RWPE2 (cell line): ENCODE data around the gene RAB3B.

Experiments
- ATAC-seq: fragments of 200-7000 bp; cut with Tn5 transposase; 3 replicates; pipeline ENCODE4 v1.9.1; 2021; ENCODE audit warnings: low read depth
- DNase-seq: peaks from one replicate; pipeline ENCODE4 v3.0.0-alpha.2; 2020; ENCODE audit warnings: low spot score
- H3K27ac ChIP-seq: fragments of 450-650 bp; 2 replicates; pipeline ENCODE4 v1.5.1; 2017; ENCODE audit warnings: mild to moderate bottlenecking; ENCODE audit not compliant: poor library complexity, severe bottlenecking
- H3K27me3 ChIP-seq: fragments of 250-450 bp; sonication (Bioruptor Pico); 2 replicates; pipeline ENCODE4 v1.5.1; 2021; ENCODE audit warnings: mild to moderate bottlenecking, moderate library complexity; ENCODE audit not compliant: insufficient read depth, poor library complexity, severe bottlenecking
- H3K36me3 ChIP-seq: fragments of 250-450 bp; sonication (Bioruptor Pico); 2 replicates; pipeline ENCODE4 v1.5.1; 2020; ENCODE audit warnings: low read depth, mild to moderate bottlenecking, moderate library complexity
- H3K4me1 ChIP-seq: fragments of 250-450 bp; sonication (Bioruptor Pico); 2 replicates; pipeline ENCODE4 v1.5.1; 2021; ENCODE audit warnings: mild to moderate bottlenecking, moderate library complexity; ENCODE audit not compliant: insufficient read depth, poor library complexity, severe bottlenecking
- H3K4me3 ChIP-seq: fragments of 250-450 bp; sonication (Bioruptor Pico); 2 replicates; pipeline ENCODE4 v1.5.1; 2021; ENCODE audit warnings: mild to moderate bottlenecking, moderate library complexity; ENCODE audit not compliant: severe bottlenecking
- H3K9me3 ChIP-seq: fragments of 250-450 bp; sonication (Bioruptor Pico); 2 replicates; pipeline ENCODE4 v1.5.1; 2021; ENCODE audit warnings: mild to moderate bottlenecking, moderate library complexity; ENCODE audit not compliant: severe bottlenecking
- TF ChIP-seq, protein P1 (sequence below): fragments of 450-650 bp; IDR thresholded peaks from one replicate; pipeline ENCODE4 v1.5.1; 2017; ENCODE audit warnings: mild to moderate bottlenecking, moderate library complexity; ENCODE audit not compliant: poor library complexity, severe bottlenecking

Gene RAB3B

DNA sequence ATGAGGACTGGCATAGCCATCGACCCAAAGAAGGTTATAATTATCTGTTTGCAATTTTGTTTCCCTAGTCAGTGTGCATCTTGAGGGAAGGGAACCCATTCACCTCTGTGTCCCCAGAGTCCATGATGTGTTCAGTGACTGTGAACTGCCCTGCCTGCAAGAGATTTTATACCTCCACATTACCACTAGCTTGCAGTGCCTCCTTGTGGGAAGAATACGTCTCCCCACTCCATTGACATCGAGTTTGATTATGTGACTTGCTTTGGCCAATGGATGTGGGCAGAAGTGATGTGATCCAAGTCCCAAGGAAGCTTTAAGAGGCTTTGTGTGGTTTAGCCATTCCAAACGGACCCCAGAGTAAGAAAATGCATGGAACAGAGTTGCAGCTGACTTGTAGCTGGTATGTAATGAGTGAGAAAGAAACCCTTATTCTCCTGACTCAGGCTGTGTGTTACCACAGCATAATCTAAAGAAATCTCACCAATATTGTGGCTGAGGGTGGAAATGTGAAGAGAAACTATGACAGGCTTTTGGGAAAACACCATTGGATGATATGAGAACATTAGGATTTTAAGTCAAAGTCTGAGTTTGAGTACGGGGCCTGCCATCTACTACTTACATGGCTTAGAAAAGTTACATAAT is 64.2 kb downstream of the RAB3B start:
- TF ChIP-seq, protein P1, sequence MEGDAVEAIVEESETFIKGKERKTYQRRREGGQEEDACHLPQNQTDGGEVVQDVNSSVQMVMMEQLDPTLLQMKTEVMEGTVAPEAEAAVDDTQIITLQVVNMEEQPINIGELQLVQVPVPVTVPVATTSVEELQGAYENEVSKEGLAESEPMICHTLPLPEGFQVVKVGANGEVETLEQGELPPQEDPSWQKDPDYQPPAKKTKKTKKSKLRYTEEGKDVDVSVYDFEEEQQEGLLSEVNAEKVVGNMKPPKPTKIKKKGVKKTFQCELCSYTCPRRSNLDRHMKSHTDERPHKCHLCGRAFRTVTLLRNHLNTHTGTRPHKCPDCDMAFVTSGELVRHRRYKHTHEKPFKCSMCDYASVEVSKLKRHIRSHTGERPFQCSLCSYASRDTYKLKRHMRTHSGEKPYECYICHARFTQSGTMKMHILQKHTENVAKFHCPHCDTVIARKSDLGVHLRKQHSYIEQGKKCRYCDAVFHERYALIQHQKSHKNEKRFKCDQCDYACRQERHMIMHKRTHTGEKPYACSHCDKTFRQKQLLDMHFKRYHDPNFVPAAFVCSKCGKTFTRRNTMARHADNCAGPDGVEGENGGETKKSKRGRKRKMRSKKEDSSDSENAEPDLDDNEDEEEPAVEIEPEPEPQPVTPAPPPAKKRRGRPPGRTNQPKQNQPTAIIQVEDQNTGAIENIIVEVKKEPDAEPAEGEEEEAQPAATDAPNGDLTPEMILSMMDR = peak; percentile 21
- Histone ChIP-seq H3K27ac (no peak overlapping the region), H3K36me3 (no peaks in the 10 kb centered on the region), H3K4me1 (no peaks in the 10 kb centered on the region), H3K9me3 (no peaks in the 10 kb centered on the region), H3K4me3 (no peak overlapping the region), H3K27me3 (no peaks in the 10 kb centered on the region)
- ATAC-seq (peak; percentile 46; the same call in 1 of the 3 replicates), DNase-seq (no peak)

DNA sequence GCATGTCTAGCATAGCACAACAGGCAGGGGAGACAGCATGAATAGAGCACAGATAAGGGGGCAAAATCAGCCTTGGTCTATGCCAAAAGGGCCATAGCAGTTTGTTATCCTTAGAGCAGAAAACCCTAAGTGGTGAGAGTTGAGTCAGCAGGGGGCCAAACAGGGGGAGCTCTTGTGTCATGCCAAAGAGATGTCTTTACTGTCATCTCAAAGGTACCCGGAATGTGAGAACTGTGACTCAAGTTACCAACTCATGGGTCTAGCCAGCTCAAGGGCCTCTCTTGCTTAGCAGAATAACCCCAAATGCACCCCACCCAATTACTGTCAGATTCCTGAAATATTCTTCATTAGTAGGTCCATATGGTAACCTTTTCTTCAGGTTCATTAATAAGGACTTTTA is 66.0 kb downstream of the RAB3B start:
- no peak overlapping the region for H3K27ac ChIP-seq
- H3K9me3 ChIP-seq = no peaks in the 10 kb centered on the region
- ATAC-seq = peak; percentile 22; the same call in 1 of the 3 replicates
- TF ChIP-seq, protein P1 = no peak
- no peak overlapping the region for H3K4me3 ChIP-seq
- H3K4me1 ChIP-seq = peaks cover 6% of the 10 kb centered on the region
- H3K27me3 ChIP-seq = no peaks in the 10 kb centered on the region
- H3K36me3 ChIP-seq = no peaks in the 10 kb centered on the region
- DNase-seq = no peak

DNA sequence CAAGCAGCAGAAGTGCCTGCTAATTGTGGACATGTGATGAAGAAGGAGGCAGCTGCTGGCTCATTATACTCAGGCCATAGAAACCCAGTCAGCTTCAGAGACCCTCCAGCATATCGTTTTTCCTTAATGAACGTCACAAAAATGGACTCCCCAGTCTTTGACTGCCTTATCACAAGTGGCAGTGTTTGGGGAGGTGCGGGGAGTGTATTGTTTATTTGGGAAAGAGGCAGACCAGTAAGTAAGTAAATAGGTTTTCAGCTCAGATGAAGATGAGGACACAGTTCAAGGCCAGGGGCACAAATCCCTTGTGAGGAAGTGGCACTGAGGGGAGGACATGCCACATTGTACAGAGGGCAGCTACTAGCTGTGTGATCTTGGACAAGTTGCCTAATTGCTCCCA is 68.5 kb downstream of the RAB3B start:
- ATAC-seq (no peak), DNase-seq (no peak)
- Histone ChIP-seq H3K4me3 (no peak overlapping the region), H3K4me1 (peaks cover 6% of the 10 kb centered on the region), H3K36me3 (peaks cover 3% of the 10 kb centered on the region; the same call in 1 of the 2 replicates), H3K9me3 (no peaks in the 10 kb centered on the region), H3K27ac (no peak overlapping the region), H3K27me3 (no peaks in the 10 kb centered on the region)
- TF ChIP-seq, protein P1 = no peak

DNA sequence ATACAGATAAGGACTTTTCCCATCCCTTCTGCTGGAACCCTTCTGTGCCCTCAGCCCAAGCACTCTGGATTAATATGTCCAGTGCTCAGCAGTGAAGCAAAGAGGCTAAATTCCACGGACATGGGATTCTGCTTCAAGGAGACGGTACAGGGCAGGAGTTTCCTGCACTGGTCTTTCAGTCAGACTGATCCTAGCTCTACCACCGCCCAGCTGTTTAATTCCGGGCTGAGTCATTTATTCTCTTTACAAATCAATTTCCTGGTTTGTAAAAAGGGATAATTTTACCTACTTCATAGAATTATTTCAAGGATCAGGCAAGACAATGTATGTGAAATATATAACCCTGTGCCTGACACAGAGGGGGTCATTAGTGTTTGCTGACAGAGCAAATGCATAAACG is 70.4 kb downstream of the RAB3B start:
- ATAC-seq (no peak), DNase-seq (no peak)
- TF ChIP-seq, protein P1 = no peak
- H3K36me3 ChIP-seq = peaks cover 3% of the 10 kb centered on the region; the same call in 1 of the 2 replicates
- H3K27me3 ChIP-seq = no peaks in the 10 kb centered on the region
- H3K9me3 ChIP-seq = no peaks in the 10 kb centered on the region
- peak overlapping the region; percentile 8 for H3K27ac ChIP-seq
- H3K4me3 ChIP-seq = no peak overlapping the region
- H3K4me1 ChIP-seq = peaks cover 6% of the 10 kb centered on the region

DNA sequence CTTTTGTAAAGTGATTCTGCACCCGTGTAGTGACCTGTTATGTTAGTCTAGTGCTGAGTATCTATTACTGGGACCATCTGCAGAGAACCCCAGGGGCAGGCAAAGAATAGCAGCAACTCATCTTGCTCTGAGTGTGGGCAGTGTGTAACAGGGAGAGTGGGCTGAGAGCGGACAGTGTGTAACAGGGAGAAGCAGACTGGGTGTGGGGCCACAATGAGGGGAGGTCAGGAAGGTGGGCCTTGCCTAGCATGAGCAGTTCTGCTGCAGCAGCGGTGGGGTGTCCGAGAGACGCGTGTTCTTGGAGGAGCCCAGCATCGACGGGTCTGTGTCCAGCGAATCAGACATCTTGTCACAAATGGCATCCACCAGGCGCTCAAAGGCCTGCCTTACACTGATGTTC is 70.8 kb downstream of the RAB3B start:
- DNase-seq (no peak), ATAC-seq (no peak)
- Histone ChIP-seq H3K27ac (no peak overlapping the region), H3K27me3 (no peaks in the 10 kb centered on the region), H3K4me3 (no peak overlapping the region), H3K4me1 (peaks cover 6% of the 10 kb centered on the region), H3K9me3 (no peaks in the 10 kb centered on the region), H3K36me3 (peaks cover 3% of the 10 kb centered on the region; the same call in 1 of the 2 replicates)
- TF ChIP-seq, protein P1 = no peak
